Frontal cortex (tissue), 4 donors: ENCODE measurements around the gene CHN1. TPM values are rescaled to one million over a fixed set of nuclear protein-coding genes. Genes with fewer than 3 reads are reported as not detected.
A peak's percentile ranks its signal among the peaks of the same experiment; 100 is the strongest.

ENCODE experiments used
- DNase-seq, 2 donors: peaks; one replicate each; pipeline ENCODE4 v3.0.0; 2012; ENCODE audit warnings: low spot score in 2 of 2
- FAIRE-seq: peaks from 2 replicates; lab custom pipeline; 2012; peaks lifted over from hg19 to GRCh38; lab: Jason Lieb, UNC
- total RNA-seq: library from RNA; depleted of rRNA; stranded (reverse); fragments of >200 nt; gene quantifications from one replicate; pipeline ENCODE4 v1.2.3, GENCODE V29; 2014
- donor health status: control.
- donor health status: control.
- donor health status: control.

Gene CHN1
- total RNA-seq, 1 donor from 2014 or later, result 57.1 TPM

DNA sequence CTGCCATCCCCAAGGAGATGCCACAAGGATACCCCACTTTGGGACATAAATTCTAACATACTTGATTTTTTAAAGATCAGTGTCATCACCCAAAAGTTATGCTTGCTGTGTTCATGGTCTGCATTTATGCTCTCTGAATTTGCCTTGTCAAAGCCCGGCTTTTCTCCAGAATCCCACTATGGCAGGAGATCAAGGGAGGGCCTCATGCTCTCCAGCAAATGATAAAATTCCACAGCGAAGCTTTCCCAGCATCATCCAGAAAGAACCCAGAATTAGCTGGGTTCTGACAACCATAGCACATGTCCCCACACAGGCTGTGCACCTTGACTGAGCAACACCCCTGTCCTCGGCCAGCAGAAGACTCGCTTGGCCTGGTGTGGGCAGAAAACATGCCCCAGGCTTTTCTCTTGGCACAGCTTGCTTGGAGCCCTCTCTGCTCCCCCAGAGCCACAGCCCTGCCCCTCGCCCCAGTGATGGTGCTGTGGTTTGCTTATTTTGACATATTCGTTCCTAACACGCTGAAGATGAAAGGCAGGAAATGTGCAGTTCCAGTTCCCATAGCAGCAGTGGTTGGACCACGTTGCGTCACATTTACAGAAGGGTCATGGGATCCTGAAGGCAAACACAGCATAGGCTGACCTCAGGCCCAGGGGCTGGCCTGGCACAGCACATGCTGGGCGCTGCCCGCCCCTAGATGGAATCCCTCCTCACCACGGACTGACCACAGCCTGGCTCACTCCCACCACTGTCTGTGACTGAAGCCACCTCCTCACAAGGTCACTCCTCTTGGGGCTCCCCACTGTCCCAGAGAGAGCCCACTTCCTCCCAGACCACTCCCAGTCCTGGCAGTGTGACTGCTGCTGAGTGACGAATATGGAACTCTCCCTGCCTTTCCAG is 226.8 kb downstream of the CHN1 start:
- FAIRE-seq, result no peak
- DNase-seq, result no peak

DNA sequence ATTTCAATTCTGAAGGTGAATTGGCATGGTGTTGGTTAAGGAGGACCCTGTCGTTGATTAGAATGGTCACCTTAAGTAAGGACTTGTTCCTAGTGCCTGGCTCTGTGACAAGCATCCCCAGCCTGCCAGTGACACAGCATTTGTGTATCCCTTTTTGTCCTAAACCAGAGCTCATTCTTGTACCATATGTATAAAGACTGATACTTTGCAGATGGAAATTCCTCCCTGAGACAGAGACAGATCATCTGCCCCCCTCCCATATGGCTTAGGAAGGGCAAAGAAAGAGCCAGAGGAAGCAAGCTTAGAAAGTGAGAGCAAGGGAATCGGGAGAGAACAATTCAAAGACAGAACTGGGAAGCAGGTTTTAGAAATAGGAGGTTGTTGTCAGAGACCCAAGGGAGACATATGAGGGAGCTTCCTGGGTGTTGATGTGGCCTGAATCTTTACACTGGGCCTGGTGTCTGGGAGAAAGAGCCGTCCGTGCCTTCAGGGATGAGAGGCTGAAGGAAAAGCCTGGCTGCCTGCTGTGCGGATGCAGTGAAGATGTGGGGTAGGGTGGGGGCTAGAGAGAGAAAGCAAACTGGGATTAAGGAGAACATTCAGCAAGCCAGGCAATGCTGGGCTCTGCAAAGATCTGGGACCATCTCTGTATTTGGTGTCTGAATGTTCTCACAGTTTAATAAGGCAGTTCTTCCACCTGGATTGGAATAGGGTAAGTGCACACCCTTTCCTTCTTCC is 227.7 kb downstream of the CHN1 start:
- FAIRE-seq, result no peak
- DNase-seq, result no peak

DNA sequence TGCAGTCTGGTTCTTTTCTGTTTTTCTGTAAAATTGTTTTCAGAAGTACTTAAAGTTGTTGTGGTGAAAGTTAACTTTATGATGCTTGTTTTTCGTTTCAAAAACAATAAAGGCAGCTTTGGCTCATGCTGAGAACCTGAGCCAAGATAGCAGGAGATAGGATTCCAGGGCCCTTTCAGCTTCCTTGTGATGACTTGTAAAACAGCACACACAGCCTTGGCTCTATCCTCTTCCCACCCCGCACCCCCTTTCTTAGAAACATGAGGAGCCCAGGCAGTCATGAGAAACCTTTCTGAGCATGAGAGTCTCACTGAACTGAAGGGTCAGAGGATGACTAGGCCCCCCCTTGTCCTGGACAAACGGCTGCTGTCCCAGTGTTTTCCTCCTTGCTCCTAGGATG is 228.5 kb downstream of the CHN1 start:
- FAIRE-seq (no peak), DNase-seq (no peak)

DNA sequence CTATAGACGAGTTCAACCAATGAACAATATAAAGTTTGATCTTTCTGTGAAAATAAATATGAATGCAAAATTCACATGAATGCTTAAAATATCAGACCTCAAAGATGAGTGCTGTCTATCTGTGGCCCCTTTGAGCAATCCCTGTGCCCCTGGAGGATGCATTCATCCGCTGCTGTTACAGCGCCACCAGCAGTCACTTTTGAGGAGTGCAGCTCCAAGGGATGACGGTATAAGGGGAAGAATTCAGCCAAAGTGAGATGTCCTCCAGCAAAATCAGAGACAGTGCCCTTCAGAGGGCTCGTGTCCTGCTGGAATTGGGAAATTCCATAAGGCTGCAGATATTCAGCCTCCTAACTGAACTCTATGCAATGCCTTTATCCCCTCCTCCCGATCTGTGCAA is 229.0 kb downstream of the CHN1 start:
- DNase-seq (no peak), FAIRE-seq (no peak)

DNA sequence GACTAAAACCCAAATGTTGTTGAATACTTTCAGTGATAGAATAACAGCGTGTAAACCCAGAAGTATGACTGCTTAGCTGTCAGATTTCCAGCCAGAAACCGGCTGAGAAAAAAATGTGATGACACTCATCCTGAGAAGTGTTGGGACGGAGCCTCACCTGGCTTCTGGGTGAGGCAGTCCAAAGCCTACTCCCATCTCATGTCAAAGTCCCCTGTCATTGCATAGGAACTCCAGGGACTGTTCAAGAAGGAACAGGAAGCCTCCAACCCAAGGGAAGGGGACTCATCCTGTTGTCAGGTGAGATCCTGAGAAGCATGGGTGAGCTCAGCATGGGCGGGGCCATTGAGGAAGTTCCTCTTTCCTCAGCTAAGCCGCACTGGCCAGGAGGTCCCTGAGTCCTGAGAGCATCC is 229.6 kb downstream of the CHN1 start:
- no peak for DNase-seq
- no peak for FAIRE-seq

DNA sequence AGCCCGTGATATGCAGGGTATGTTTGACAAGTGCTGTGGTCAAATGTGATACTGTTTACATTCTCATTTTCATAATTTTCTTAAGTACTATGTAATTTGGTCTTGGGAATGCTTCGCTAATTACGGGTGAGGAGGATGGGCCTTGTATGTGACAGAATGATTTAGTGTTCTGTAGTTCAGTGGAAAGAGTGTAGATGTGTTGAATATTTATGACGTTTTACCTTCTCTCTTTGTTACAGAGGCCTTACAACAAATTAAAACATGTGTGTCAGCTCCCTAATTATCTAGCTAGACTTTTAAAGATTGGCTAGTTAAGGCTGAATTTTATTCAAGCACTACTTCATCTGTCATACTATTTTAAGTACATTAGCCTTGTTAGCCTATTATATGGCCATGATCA is 230.3 kb downstream of the CHN1 start:
- FAIRE-seq (no peak), DNase-seq (no peak)

DNA sequence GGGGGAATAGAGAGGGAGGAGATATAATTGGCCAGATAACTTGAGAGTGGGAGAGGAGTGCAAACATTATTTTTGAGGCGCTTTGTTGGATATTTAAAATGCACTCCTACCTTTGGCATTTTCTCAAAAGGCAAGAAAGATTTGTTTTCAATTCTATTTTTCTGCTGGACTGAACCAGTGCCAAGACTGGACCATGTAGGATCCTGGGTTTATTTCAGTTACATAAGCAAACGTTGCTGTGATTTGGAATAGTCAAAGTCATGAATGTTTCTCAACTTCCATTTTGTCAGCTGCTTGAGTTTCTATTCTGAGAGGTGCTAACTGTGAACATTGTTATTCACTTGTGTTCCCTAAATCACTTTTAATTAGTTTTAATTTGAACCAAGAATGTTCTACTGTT is 232.0 kb downstream of the CHN1 start:
- DNase-seq (no peak), FAIRE-seq (no peak)

DNA sequence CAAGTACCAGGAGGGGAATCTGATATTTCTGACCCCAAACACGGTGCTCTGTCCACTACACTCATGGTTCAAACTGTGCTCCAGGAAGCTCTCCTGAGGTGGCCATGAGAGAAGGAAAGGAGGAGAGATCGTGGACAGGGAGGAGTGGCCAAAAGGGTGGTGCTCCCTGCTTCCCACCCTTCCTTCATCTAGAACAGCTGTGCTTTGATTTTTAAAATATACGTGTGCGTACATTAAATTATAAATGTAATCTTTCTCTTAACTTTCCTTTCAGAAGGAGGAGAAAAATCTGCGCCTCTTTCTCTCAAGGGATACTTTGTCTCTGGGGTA is 232.7 kb downstream of the CHN1 start:
- no peak for FAIRE-seq
- no peak for DNase-seq

DNA sequence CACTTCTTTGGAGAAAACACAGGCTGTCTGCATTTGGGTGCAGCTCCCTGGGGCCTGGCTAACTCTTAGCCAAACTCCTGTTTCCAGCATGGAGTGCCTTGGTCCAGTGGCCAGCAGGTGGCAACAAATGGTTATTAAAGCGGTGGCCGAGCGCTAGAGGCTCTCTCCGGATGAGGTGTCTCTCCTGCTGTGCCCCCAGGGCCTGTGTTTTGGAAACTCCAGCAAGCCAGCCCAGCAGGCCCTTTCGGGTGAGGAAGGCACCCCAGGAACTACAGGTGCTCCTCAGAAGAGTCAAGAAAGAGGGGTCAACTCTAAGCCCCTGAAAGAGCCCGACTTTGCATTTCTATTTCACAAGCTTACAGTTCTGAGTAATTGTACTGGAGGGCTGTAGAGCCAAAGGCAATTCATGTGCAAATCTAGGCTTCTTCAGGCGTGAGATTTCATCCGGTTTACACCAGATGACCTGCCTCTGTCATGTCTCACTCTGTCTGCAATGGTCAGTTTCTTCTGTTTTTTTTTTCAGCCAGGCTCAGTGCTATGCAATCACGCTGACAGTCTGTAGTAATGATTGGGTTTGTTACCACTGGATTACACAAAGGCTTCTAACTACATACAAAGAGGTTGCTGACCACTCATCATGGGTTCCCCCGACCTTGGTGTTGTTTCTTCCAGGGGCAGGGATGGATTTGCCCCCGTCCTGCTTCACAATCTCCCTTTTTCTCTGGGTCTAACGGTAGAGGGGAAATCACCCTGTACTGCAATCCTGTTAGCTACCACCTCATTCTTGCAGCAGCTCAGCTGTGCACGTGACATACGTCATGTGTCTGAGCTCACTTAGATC is 233.3 kb downstream of the CHN1 start:
- DNase-seq, result peak; percentile 47 to 77
- no peak for FAIRE-seq

DNA sequence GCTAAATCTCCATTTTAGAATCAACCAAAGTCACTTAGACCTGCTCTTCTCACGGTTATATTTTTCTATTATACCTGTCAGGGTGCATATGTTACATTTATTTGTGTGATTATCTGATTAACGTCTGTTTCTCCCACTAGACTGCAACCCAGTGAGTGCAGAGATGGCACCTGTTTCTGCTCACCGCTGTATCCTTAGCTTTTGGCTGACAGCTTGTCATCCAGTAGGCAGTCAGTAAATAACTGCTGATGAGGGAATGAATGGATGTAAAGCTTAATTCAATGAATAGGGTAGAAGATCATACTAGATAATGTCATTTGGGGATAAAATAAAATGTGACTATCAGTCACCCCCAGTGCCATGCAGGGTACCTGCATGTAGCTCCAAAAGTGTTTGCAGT is 234.0 kb downstream of the CHN1 start:
- DNase-seq (no peak), FAIRE-seq (no peak)

DNA sequence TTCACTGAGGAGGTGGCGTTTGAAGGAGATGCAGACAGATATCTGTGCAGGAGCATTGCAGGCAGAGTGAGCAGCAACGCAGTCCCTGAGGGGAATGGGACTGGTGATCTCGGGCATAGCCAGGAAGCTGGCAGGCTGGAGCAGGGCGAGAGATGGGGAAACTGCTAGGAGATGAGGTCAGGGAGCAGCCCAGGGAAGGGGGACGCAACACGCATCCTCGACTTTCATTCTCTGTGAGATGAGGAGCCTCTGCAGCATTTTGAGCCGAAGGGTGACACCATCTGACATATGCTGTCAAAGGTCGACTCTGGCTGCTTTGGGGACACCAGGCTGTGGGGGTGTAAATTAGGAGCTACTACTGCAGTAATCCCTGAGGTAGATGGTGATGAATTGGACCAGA is 236.6 kb downstream of the CHN1 start:
- FAIRE-seq (no peak), DNase-seq (no peak)

DNA sequence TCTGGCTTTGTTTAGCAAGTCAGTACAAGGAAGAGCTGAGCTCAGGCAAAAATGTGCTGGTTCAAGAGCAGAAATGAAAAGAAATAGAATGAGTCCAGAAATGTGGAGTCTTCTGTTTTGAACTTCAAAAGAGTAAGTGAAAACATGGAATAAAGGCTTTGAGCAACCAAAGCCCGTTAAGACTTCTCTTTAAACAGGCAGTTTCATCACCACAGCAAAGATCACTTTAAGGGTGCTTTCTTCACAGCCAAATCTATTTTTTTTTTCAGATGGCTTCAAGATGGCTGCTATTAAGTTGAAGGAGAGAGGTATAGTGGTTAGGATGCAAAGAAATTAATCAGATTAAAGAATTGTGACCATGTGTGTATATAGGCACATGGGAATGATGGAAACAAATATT is 238.9 kb downstream of the CHN1 start:
- DNase-seq (no peak), FAIRE-seq (no peak)

DNA sequence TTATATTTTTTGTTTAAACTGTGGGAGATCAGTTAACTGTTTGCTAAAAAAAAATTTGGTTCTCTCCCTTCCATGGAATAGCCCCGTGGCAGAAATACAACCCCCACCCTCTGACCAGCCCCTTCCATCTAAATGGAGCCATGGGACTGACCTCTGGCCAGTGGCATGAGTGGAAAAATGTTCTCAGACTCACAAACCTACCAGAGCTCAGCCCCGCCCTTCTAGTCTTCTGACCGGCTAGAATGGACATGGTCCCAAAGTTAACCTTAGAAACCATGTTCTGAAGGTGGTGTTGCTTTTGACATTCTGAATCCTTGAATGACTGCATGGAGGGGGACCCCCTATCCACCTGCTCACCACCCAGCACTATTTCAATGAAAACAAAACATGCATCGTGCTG is 239.6 kb downstream of the CHN1 start:
- FAIRE-seq, result no peak
- no peak for DNase-seq

DNA sequence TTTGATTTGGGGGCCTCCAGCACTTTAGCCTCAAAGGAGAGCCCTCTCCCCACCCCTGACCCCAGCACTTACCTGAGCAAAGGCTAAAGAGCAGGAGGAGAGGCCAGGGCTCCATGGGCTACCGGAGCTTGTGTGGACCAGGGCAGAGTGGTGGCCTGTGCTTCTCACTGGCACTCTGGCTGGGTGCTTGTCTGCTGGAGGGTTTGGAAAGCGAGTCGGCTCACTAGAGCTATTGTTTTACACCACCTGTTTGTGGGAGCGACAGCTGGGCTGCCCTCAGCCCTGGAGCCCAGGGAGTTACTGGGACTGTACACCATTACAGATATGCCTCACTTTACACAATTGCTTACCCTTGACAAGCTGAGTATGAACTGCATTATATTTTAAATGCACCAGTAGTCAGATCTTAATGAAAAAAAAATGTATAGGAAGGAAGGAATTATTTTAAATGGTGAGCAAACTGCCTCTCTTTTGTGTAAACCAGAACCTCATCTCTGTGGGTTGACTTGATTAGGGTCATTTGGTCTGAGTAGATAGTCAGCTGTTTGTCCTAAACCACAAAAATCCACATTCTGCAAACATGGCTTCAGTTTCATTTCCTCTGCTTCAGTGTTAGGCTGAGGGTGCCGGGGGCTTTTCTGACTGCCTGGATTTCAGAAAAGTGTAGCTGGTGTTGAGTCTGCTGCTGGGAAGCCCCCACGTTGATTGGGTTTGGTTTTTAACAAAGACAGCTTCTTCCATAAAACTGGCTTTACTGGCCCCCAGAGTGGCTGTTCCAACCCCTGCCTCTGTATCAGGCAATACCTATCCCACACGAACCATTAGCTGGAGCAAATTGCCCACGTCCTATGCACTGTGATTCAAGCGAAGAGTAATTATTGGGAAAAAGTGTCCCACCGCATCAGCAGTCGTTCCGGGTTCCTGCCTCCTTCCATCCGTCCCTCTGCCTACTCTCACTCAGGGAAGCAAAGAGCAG is 240.6 kb downstream of the CHN1 start, which contains the start of gene CHRNA1:
Gene CHRNA1, minus strand, starts transcription at position 193 of the 976 bp plus-strand sequence. Its CDS starts 78 bp downstream, at position 115.
- FAIRE-seq (no peak), DNase-seq (no peak)

DNA sequence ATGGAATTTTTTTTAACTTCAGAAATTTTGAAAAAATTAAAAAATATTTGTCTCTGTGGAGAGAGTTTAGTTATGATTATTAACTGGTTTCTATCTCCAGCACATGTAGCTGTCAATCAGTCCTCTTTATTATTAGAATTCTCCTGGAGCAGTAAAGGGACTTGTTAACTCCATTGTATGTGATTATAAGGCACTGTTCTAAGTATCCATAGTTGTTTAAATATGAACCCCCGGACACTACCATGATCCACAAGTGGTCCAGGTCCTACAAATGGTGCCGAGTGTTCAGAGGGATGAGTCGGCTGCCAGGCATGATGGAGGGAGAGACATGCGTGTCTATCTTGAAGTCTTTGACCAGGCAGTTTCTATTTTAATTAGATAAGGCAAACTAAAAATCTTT is 241.4 kb downstream of the CHN1 start:
- no peak for FAIRE-seq
- no peak for DNase-seq

DNA sequence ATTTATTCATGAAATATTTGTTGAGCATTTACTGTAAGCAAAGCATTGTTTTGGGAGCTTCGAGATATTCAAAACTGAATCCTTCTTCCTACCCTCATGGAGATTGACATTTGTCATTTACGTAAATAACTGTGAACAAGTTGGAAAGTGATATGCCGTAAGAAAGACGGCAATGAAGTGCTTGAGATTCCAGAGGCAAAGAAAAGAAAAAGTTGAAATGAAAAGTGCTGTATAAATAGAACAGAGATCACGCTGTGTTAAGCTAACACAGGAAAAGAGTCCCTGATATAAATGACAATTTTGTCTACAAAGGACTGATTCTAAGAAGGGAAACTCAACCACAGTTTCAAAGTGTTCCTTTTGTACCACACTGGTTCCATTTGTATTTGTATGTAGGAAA is 242.7 kb downstream of the CHN1 start:
- FAIRE-seq (no peak), DNase-seq (no peak)

DNA sequence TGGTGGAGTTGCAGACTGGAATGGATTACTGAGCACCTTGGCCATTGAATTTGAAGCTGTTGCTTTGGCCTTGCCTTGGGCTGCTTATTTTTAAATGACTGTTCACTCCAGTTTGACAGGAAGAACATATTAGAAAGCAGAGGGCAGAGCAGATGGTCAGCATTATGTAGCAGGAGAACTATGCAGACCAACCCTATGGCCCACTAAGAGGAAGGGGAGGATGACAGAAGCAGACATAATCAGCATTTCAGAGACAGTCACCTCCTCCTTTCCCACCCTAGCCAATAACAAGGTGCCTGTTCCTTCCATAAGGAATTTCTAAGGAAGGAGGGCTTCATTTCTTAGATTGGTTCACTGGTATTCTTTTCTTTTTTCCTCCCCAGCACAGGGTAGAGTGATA is 243.3 kb downstream of the CHN1 start:
- FAIRE-seq, result no peak
- DNase-seq, result no peak

DNA sequence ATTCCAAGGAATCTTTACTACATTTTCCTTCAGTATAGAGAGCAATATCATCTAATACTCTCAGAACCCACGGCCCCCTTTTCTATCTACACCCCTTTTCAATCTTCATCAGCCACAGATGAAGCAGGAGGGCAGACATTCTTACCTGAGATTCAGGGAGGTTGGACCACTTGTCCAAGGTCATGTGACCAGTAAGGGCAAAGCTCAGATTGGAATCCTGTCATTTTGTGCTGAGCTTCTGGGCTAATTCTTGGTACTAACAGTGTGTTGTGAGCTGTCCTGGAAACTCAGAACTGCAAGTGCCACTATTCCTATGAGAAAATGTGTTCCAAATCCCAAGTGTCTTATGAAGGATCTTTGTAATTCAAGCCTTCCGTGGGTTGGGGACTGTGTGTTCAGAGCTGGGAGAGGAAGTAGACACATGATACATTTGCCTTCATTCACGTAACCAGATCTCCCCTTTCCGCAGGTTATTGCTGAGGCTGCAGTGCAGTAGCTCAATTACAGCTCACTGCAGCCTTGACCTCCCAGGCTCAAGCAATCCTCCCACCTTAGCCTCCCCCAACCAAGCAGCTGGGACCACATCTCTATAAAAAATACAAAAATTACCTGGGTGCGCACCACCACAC is 244.2 kb downstream of the CHN1 start:
- DNase-seq (no peak), FAIRE-seq (no peak)
